IMR-90 (cell line): ENCODE measurements around the gene PCDH11Y.
"Not testable (repeated sequence)": the region's sequence is repeated elsewhere in the genome, so short reads cannot be mapped to it uniquely, and the experiment has no call there.

Source experiments
- BHLHE40 ChIP-seq: fragments of 150-350 bp; IDR thresholded peaks from 2 replicates; pipeline ENCODE4 v1.6.1; 2016; ENCODE audit warnings: mild to moderate bottlenecking, low read depth, low read length
- CEBPB ChIP-seq: IDR thresholded peaks from 2 replicates; pipeline ENCODE4 v1.6.1; 2012; ENCODE audit warnings: low read depth, low read length, improper control_type of control experiment
- MAFK ChIP-seq: IDR thresholded peaks from 2 replicates; pipeline ENCODE4 v1.6.1; 2012; ENCODE audit warnings: low read depth, low read length, improper control_type of control experiment
- MAZ ChIP-seq: IDR thresholded peaks from 2 replicates; pipeline ENCODE4 v1.6.1; 2012; ENCODE audit warnings: low read depth, mild to moderate bottlenecking, low read length, improper control_type of control experiment, moderate library complexity, borderline replicate concordance
- MXI1 ChIP-seq: IDR thresholded peaks from 2 replicates; pipeline ENCODE4 v1.6.1; 2012; ENCODE audit warnings: low read depth, mild to moderate bottlenecking, low read length, moderate library complexity, borderline replicate concordance
- NFE2L2 ChIP-seq: fragments of 150-350 bp; IDR thresholded peaks from 2 replicates; pipeline ENCODE4 v1.6.1; 2016; ENCODE audit warnings: low read depth, mild to moderate bottlenecking, low read length
- POLR2A ChIP-seq: IDR thresholded peaks from 2 replicates; pipeline ENCODE4 v1.6.1; 2012; ENCODE audit warnings: mild to moderate bottlenecking, low read depth, low read length
- RAD21 ChIP-seq: IDR thresholded peaks from 2 replicates; pipeline ENCODE4 v1.6.1; 2012; ENCODE audit warnings: low read length, improper control_type of control experiment
- SMC3 ChIP-seq: fragments of 150-350 bp; IDR thresholded peaks from 2 replicates; pipeline ENCODE4 v1.6.1; 2016; ENCODE audit warnings: low read depth, mild to moderate bottlenecking, antibody characterized with exemption, low read length, moderate library complexity
- USF2 ChIP-seq: fragments of 150-350 bp; IDR thresholded peaks from 2 replicates; pipeline ENCODE4 v1.6.1; 2017; ENCODE audit warnings: mild to moderate bottlenecking, antibody characterized with exemption, low read length, low read depth
- TF ChIP-seq, protein P1 (sequence below): conservative IDR thresholded peaks from 2 replicates; pipeline ENCODE4 v1.5.1; 2012; ENCODE audit warnings: mild to moderate bottlenecking, low read depth, low read length, improper control_type of control experiment

GRCh38 chrY:4994892-4995291 is 5.2 kb upstream of the PCDH11Y start:
- TF ChIP-seq, protein P1, sequence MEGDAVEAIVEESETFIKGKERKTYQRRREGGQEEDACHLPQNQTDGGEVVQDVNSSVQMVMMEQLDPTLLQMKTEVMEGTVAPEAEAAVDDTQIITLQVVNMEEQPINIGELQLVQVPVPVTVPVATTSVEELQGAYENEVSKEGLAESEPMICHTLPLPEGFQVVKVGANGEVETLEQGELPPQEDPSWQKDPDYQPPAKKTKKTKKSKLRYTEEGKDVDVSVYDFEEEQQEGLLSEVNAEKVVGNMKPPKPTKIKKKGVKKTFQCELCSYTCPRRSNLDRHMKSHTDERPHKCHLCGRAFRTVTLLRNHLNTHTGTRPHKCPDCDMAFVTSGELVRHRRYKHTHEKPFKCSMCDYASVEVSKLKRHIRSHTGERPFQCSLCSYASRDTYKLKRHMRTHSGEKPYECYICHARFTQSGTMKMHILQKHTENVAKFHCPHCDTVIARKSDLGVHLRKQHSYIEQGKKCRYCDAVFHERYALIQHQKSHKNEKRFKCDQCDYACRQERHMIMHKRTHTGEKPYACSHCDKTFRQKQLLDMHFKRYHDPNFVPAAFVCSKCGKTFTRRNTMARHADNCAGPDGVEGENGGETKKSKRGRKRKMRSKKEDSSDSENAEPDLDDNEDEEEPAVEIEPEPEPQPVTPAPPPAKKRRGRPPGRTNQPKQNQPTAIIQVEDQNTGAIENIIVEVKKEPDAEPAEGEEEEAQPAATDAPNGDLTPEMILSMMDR, result not testable (repeated sequence)
- TF ChIP-seq CEBPB, MXI1, POLR2A, RAD21, USF2, MAFK, SMC3, MAZ, BHLHE40, NFE2L2: not testable (repeated sequence)
